GM19438 (cell line): ENCODE measurements around the gene JAG1.

Experiments
- ATAC-seq: cut with Tn5 transposase; IDR thresholded peaks from one replicate; pipeline ENCODE4 v1.9.1; 2021; ENCODE audit warnings: low read depth; ENCODE audit not compliant: unreplicated experiment

The JAG1 gene

GRCh38 chr20:10669843-10670446 lies 3.9 kb downstream of the JAG1 start:
- no peak for ATAC-seq

- no peak for ATAC-seq
These were observed 5.0 kb downstream of the JAG1 start for GRCh38 chr20:10668677-10669368.

DNA sequence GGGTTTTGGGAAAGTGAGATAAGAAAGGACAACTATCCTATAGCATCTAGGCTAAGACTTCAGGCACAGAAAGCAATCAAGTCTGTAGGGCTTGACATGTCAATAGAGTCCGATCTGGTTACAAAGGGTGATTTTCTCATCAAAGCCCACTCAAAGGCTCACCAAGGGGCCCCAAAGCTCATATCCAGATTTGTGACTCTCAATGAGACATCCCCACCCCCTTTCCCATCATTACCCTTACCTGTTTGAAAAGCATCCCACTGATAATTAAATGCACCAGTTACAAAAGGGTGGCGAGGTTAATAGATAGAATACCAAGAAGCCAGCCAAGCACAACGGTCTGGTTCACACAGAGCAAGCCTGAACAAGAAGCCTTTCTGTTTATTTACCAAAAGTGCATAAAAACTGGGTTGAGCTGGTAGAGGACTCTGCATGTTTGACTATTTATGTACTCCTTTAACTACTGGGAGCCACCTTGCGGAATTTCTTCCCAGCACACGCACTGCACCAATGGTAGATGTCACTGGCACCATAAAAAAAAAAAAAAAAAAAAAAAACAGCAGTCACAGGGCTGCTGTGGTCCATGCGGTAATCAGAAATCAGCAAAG lies 6.1 kb downstream of the JAG1 start:
- no peak for ATAC-seq

GRCh38 chr20:10667077-10667401 lies 6.8 kb downstream of the JAG1 start:
- ATAC-seq: no peak

DNA sequence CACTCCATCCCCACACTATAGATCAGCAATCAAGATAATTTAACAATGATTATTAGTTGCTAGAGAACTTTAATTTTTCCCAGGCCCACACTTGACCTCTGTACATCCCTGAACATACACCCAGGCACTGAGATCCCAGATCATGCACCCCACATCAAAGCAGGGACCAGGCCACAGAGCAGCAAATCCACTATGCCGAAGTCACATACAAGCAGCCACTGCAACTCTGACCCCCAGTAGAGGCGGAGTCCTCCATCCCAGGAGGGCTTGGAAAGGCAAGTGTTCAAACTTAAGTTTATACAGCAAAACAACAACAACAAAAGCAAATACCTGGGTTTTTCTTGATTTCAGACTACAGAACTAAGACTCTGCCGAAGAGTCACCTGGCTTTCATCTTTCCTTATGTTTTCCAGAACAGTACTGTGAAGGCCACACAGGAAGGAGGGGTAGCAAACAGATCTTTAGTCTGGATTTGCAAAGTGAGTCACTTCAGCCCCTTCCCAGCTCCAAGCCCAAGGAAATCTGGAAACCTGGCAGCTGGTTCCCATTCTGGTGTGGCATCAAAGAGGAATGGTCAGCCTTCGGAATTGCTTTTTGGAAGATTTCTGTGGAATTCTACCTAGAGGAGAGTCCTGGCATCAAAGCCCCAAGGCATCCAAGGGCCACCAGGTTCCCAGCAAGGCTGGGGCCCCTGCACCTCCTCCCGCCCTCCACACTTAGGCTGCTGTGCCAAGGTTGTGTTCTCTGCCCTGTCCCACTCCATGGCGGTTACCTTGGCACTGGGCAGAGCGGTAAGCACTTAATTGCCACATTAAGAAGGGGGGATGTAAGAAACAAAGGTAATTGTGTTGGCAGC lies 7.3 kb downstream of the JAG1 start:
- no peak for ATAC-seq

DNA sequence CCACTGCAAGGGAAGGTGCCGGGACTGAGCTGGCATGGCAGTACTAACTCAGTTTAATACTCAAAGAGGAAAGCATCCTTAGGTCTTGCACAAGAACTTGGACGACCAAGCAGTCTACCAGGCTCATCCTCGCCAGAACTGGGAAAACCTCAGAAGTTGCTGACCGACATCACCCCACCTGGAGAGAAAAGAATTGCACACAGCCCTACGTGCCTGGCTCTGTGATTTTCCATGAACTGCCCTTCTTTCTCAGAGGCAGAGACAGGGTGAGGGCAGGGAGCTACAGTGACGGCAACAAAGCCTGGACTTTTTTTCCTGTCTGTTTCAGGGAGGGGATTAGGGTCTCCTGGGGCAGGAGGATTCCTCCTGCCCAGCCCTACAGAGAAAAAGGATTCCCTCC lies 8.0 kb downstream of the JAG1 start:
- no peak for ATAC-seq

DNA sequence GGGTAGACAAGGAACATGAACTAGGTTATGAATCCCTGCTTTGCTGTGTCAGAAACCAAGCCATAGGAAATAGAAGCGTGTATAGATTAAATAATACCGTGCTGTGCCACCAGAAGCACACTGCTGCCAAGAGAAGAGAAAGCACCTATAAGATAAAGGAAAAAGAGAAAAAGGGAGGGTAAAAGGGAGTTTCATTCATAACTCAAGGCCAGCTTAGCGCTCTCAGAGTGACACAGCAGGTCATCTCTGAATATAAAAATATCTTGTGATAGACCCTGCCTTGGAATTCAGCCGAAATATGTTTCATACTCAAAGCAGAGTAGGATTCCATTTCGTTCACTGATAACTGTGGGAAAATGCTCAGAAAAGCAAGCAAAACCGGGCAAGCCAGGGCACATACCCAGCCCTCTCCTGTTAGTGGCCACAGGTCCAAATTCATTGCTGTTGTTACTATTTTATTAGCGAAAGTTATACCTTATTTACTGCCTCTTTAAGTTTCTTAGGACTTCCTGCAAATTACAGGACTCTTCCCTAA lies 8.7 kb downstream of the JAG1 start:
- ATAC-seq: no peak

DNA sequence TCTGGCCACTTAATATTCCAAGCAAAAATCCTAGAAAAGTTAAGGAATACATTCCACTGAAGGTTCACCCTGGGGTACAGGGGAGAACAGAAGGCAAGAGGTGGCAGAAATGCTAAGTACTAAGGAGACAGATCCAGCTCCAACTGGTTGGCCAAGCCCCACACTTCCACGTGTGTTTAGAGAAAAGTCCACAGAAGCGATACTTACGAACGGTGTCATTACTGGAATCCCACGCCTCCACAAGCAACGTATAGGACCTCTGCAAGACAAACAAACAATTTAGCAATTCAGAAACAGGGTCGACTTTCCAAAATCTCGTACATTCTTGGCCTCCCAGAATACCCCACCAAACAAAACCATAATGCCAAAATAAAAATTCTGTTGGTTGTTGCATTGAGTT lies 10.0 kb downstream of the JAG1 start:
- ATAC-seq: no peak

- no peak for ATAC-seq
These were observed 10.9 kb downstream of the JAG1 start for GRCh38 chr20:10662661-10663458.

DNA sequence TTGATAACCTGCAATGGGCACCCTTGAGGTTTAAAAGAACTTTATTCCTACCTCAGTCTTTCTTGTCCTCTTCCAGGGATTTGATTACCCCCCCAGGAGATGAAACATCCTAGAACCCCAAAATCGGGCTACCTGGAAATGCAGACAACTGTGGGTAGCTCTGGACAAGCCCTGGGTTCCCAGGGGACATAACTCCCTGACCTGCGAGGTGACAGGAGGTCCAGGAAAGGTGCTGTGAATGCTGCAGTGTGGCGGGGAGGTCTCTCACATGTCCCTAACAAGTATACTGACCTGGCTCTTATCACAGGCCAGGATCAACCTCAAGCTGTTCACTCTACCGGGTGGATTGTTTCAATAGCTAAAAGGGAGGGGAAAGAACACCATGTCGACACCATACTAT lies 11.6 kb downstream of the JAG1 start:
- no peak for ATAC-seq

DNA sequence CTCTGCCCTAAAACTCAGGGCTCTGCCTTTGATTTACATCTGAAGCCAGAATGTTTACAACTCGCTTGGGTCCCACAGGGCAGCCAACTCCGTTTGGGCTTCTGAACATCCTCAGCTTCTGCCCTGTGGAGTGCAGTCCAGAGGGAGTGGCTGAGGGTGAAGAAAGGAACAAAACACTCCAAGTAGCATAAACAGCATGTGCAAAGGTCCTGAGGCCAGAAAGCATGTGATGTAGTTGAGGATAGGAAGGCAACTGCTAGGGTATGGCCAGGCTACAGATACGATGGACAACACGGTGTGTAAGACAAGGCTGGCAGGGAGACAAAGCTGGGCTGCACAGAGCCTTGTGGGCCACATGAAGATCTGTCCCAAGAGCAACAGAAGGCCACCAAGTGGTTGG lies 12.5 kb downstream of the JAG1 start:
- ATAC-seq: no peak

- ATAC-seq: no peak
These were observed 13.1 kb downstream of the JAG1 start for GRCh38 chr20:10660661-10661060.

GRCh38 chr20:10659651-10660601 lies 13.9 kb downstream of the JAG1 start:
- no peak for ATAC-seq

DNA sequence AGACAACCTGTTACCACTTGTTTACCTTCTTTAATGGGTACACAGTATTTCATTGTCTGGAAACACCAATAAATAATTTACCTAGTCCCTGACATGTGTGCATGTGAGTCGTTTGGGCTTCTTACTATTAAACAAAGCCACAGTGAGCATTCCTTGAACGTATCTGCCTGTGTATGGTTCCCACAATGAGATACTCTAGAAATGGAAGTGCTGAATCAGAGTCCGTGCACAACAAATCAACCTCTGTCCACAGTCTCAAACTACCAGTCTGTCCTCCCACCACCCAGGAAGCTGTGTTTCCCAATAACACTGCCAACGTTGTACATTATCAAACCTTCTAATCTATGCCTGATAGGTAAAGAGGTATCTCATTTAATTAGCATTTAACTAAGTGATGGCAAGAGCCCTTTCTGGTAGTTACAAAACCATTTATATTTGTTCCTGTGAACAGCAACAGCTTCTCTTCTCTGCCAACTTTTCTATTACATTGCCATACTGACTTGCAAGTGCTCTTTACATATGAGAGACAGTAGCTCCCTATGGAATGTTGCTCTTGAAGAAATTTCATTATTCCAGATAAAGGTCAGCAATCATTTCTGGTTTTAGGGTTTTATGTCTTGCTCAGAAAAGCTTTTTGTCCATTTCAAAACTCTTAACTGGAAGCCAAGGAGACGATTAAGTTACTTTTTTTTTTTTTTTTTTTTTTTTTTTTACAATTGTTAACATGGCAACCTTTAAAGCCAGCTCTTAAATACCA lies 14.7 kb downstream of the JAG1 start:
- ATAC-seq: no peak

GRCh38 chr20:10658051-10658823 lies 15.6 kb downstream of the JAG1 start:
- no peak for ATAC-seq

- no peak for ATAC-seq
These were observed 16.3 kb downstream of the JAG1 start for GRCh38 chr20:10657453-10657852.

DNA sequence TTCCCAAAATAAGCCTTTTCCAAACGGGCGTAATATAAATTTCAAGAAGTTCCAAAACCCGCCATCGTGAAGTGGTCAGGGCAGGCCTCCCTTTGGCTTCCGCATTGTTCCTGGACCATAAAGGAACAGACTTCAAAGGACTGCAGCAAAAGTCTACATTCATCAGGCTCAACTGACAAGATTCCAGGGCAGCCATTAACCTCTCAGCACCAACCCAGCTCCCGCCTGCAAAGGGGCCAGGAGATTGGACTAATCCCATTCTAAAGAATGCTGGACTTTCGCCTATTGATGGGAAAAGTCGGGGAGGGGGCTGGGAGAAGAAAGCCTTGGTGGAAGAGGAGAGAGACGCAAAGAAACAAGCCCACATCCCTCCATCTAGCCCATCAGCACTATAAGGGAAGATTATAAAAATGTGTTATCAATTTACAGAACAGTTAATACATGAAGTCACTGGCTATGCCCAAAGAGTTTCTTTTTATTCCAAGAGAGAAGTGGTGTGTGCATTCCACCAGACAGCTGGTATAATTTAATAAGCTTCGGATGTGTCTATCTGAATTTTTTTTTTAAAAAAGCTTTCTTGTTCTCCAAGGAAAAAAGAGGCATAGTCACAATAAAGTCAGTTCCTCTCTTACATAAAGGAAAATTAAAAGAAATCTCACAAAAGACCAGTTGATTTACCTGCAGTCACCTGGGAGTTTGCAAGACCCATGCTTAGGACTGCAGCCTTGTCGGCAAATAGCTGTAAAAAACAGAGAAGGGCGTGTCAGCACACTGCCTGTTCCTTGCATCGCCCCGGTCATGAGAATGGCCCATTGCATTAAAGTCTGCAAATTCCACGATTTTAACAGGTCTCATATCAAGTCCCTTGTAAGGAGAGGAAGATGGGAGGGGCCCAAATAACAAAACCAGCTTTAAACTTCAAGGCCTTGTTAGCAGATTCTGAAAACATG lies 17.8 kb downstream of the JAG1 start:
- ATAC-seq: no peak
